Measurements from ENCODE around the gene FEM1C.

The FEM1C gene

GRCh38 chr5:115584501-115584900 lies 39.9 kb upstream of the FEM1C start:
- Histone ChIP-seq H3K27me3 (ENCODE audit: insufficient read depth, low read depth, severe bottlenecking) (no peaks in the 10 kb centered on the region), H3K36me3 (no peaks in the 10 kb centered on the region), H3K27ac (no peak overlapping the region), H3K4me3 (ENCODE audit: low read depth, low read length) (no peak overlapping the region), H3K9me3 (ENCODE audit: severe bottlenecking) (no peaks in the 10 kb centered on the region)
- no peak for TF ChIP-seq CTCF (IDR thresholded peaks at IDR 0.05; ENCODE audit: low read depth, low read length)
- DNase-seq = no peak

GRCh38 chr5:115583474-115583873 lies 38.9 kb upstream of the FEM1C start:
- H3K36me3 ChIP-seq = no peaks in the 10 kb centered on the region
- H3K27ac ChIP-seq = no peak overlapping the region
- no peak overlapping the region for H3K4me3 ChIP-seq (ENCODE audit: low read depth, low read length)
- H3K27me3 ChIP-seq (ENCODE audit: insufficient read depth, low read depth, severe bottlenecking) = no peaks in the 10 kb centered on the region
- H3K9me3 ChIP-seq (ENCODE audit: severe bottlenecking) = no peaks in the 10 kb centered on the region
- DNase-seq = no peak
- no peak for TF ChIP-seq CTCF (IDR thresholded peaks at IDR 0.05; ENCODE audit: low read depth, low read length)

- DNase-seq = no peak
- Histone ChIP-seq H3K27ac (no peak overlapping the region), H3K9me3 (ENCODE audit: severe bottlenecking) (no peaks in the 10 kb centered on the region), H3K27me3 (ENCODE audit: insufficient read depth, low read depth, severe bottlenecking) (no peaks in the 10 kb centered on the region), H3K36me3 (no peaks in the 10 kb centered on the region), H3K4me3 (ENCODE audit: low read depth, low read length) (no peak overlapping the region)
- TF ChIP-seq CTCF (IDR thresholded peaks at IDR 0.05; ENCODE audit: low read depth, low read length) = no peak
Observed at GRCh38 chr5:115580941-115581340, 36.4 kb upstream of the FEM1C start.

GRCh38 chr5:115579747-115580173 lies 35.2 kb upstream of the FEM1C start:
- Histone ChIP-seq H3K27me3 (ENCODE audit: insufficient read depth, low read depth, severe bottlenecking) (no peaks in the 10 kb centered on the region), H3K4me3 (ENCODE audit: low read depth, low read length) (no peak overlapping the region), H3K9me3 (ENCODE audit: severe bottlenecking) (no peaks in the 10 kb centered on the region), H3K27ac (no peak overlapping the region), H3K36me3 (no peaks in the 10 kb centered on the region)
- no peak for TF ChIP-seq CTCF (IDR thresholded peaks at IDR 0.05; ENCODE audit: low read depth, low read length)
- no peak for DNase-seq

- Histone ChIP-seq H3K27ac (no peak overlapping the region), H3K9me3 (ENCODE audit: severe bottlenecking) (no peaks in the 10 kb centered on the region), H3K36me3 (no peaks in the 10 kb centered on the region), H3K4me3 (ENCODE audit: low read depth, low read length) (no peak overlapping the region), H3K27me3 (ENCODE audit: insufficient read depth, low read depth, severe bottlenecking) (no peaks in the 10 kb centered on the region)
- no peak for DNase-seq
- TF ChIP-seq CTCF (IDR thresholded peaks at IDR 0.05; ENCODE audit: low read depth, low read length) = no peak
Observed at GRCh38 chr5:115579216-115579615, 34.6 kb upstream of the FEM1C start.

GRCh38 chr5:115578657-115579056 lies 34.1 kb upstream of the FEM1C start:
- no peak for DNase-seq
- no peak overlapping the region for H3K4me3 ChIP-seq (ENCODE audit: low read depth, low read length)
- TF ChIP-seq CTCF (IDR thresholded peaks at IDR 0.05; ENCODE audit: low read depth, low read length) = no peak

More at GRCh38 chr5:115578657-115579056, 34.1 kb upstream of the FEM1C start:
- Histone ChIP-seq H3K27ac (no peak overlapping the region), H3K36me3 (no peaks in the 10 kb centered on the region), H3K9me3 (ENCODE audit: severe bottlenecking) (no peaks in the 10 kb centered on the region), H3K27me3 (ENCODE audit: insufficient read depth, low read depth, severe bottlenecking) (no peaks in the 10 kb centered on the region)
